Measurements from ENCODE around the gene MGAT5B.

DNA sequence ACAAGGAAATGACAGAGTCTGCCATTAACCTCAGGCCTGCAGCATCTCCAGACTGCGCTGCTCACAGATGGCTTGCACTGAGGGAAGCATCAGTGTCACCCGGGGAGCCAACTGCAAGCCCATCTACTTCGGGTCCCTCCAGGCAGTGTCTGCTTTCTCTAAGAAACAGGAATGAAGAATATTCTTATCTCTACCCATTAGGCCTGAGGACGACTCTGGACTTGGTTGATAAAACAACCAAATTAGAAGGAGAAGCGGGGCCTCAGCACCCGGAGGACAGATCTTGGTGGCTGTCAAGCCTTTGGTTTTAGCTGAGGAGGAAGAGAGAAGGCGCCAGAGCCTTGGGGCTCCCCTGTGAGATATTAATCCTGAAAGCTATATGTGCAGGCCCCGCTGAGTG is 19.5 kb upstream of the MGAT5B start:
- no peak for TF ChIP-seq POLR2A (IDR thresholded peaks at IDR 0.05)
- TF ChIP-seq EP300 (IDR thresholded peaks at IDR 0.05), result no peak
- TF ChIP-seq, protein P1, sequence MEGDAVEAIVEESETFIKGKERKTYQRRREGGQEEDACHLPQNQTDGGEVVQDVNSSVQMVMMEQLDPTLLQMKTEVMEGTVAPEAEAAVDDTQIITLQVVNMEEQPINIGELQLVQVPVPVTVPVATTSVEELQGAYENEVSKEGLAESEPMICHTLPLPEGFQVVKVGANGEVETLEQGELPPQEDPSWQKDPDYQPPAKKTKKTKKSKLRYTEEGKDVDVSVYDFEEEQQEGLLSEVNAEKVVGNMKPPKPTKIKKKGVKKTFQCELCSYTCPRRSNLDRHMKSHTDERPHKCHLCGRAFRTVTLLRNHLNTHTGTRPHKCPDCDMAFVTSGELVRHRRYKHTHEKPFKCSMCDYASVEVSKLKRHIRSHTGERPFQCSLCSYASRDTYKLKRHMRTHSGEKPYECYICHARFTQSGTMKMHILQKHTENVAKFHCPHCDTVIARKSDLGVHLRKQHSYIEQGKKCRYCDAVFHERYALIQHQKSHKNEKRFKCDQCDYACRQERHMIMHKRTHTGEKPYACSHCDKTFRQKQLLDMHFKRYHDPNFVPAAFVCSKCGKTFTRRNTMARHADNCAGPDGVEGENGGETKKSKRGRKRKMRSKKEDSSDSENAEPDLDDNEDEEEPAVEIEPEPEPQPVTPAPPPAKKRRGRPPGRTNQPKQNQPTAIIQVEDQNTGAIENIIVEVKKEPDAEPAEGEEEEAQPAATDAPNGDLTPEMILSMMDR (IDR thresholded peaks at IDR 0.05), result no peak
- TF ChIP-seq POLR2AphosphoS5 (IDR thresholded peaks at IDR 0.05), result no peak

All from sigmoid colon (tissue), 4 donors.